KOPT-K1 (cell line): ENCODE measurements around the gene RBM38.
"Not testable (repeated sequence)": the region's sequence is repeated elsewhere in the genome, so short reads cannot be mapped to it uniquely, and the experiment has no call there.

Experiments used
- H3K27ac ChIP-seq: fragments of 200-600 bp; sonication (generic); 2 replicates; pipeline ENCODE4 v1.5.1; 2016; ENCODE audit warnings: antibody characterized with exemption, mild to moderate bottlenecking, low read depth, low read length; ENCODE audit not compliant: poor library complexity, severe bottlenecking
- H3K36me3 ChIP-seq: fragments of 200-600 bp; sonication (generic); 2 replicates; pipeline ENCODE4 v1.5.1; 2017; ENCODE audit warnings: antibody characterized with exemption, mild to moderate bottlenecking, low read length, moderate library complexity; ENCODE audit not compliant: insufficient read depth
- H3K9me3 ChIP-seq: fragments of 200-600 bp; sonication (generic); 2 replicates; pipeline ENCODE4 v1.5.1; 2017; ENCODE audit warnings: antibody characterized with exemption, low read length, mild to moderate bottlenecking; ENCODE audit not compliant: insufficient read depth, poor library complexity, severe bottlenecking

Gene RBM38

GRCh38 chr20:57412347-57413029, 21.3 kb downstream of the RBM38 start:
- Histone ChIP-seq H3K9me3 (no peaks in the 10 kb centered on the region), H3K27ac (no peak overlapping the region), H3K36me3 (peaks cover 14% of the 10 kb centered on the region; the same call in 1 of the 2 replicates)

DNA sequence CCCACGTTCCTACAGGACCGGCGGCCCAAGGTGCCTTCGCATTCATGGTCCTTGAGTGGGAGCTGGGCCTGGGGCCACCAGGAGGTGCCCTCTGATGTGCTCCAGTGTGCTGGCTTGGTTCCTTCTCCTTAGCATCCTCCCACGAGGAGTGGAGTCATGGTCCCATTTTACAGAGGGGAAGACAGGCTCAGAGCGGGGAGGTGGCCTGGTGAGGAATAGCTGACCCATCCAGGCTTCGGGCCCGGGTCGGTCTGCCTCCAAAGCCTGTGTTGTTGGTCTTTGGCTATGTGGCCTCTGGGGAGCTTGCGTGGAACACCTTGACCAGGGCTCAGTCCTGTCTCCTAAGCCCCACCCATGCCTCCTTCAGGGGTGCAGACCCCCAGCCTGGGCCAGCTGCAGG, 22.8 kb downstream of the RBM38 start:
- no peaks in the 10 kb centered on the region for H3K9me3 ChIP-seq
- H3K27ac ChIP-seq, result no peak overlapping the region
- H3K36me3 ChIP-seq, result peaks cover 7% of the 10 kb centered on the region; the same call in 1 of the 2 replicates

DNA sequence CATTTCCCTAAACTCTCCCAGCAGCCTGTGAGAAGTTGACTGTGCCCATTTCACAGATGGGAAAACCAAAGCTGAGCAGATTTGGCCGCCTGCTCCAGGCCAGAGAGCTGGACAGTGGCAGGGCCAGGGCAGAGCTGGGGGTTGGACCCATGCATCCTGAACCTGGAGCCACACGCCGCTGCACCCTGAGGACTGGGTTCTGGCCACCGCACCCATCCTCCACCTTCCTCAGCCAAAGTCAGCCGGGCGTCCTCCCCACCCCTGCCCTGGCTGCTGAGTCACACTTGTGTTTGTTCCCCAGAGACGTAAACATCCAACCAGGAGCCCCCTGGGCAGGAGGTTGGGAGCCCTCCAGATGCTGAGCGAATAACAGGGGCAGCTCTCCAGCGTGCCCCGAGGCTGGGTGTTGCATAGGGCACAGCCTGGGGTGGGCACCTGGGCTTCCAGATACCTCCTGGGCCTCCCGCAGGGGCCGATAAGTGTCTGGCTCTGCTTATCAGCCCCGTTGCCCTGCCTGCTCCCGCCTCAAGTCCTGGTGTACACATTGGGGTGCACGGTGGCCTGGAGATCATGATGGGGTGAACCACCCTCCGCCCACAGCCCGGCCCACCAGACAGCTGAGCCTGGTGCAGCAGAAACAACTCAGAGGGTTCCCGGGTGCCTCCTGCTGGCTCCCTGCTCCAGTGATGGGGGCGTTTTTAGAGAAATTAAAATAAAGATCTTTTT, 23.8 kb downstream of the RBM38 start:
- H3K27ac ChIP-seq, result no peak overlapping the region
- no peaks in the 10 kb centered on the region for H3K36me3 ChIP-seq
- H3K9me3 ChIP-seq, result no peaks in the 10 kb centered on the region

DNA sequence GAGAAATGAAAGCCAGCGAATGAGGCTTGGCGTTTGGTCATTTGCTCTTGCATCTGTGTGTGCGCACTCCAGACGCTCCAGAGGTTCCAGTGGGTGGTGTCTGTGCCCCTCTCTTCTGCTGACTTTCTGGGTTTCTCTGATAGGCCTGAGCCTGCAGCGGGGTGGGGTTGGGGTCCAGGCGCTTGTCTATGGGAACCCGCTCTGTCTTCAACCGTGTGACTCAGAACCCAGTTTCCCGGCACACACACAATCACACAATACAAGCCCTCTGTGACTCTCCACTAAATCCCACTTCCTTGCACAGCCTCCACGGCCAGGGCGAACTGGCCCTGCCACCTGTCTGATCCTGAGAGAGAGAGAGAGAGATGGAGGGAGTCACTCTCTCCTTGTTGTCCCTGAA, 24.6 kb downstream of the RBM38 start:
- Histone ChIP-seq H3K36me3 (no peaks in the 10 kb centered on the region), H3K27ac (no peak overlapping the region), H3K9me3 (no peaks in the 10 kb centered on the region)

GRCh38 chr20:57416296-57417022, 25.3 kb downstream of the RBM38 start:
- no peaks in the 10 kb centered on the region for H3K36me3 ChIP-seq
- H3K9me3 ChIP-seq, result no peaks in the 10 kb centered on the region
- no peak overlapping the region for H3K27ac ChIP-seq

DNA sequence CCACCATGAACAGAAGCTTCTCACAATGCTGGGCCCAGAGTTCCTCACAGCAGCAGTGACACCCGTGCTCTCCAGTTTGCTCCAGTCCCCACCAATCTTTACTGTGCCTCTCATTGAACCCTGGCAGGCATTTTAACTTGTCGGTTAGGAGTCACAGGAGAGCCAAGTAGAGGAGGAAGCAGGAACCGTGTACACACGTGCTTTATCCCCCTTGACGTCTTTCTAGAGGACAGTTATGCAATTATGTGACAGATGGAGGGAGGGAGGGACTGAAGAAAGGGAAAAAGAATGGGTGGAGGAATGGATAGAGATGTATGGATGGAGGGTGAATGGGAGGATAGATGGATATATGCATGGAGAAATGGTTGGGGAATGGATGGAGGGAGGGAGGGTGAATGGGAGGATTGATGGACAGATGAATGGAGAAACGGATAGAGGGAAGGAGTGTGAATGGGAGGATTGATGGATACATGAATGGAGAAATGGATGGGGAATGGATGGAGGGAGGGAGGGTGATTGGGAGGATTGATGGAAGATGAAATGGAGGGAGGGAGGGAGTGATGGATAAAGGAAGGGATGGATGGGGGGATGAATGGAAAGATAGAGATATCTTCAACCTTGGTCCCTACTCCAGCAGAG, 26.0 kb downstream of the RBM38 start:
- Histone ChIP-seq H3K36me3 (no peaks in the 10 kb centered on the region), H3K9me3 (no peaks in the 10 kb centered on the region), H3K27ac (no peak overlapping the region)

GRCh38 chr20:57417830-57418780, 26.9 kb downstream of the RBM38 start:
- Histone ChIP-seq H3K27ac (no peak overlapping the region), H3K36me3 (no peaks in the 10 kb centered on the region), H3K9me3 (no peaks in the 10 kb centered on the region)

DNA sequence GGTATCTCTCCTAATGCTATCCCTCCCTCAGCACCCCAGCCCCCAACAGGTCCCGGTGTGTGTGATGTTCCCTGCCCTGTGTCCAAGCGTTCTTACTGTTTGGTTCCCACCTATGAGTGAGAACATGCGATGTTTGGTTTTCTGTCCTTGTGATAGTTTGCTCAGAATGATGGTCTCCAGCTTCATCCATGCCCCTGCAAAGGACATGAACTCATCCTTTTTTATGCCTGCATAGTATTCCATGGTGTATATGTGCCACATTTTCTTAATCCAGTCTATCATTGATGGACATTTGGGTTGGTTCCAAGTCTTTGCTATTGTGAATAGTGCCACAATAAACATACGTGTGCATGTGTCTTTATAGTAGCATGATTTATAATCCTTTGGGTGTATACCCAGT, 28.3 kb downstream of the RBM38 start:
- H3K9me3 ChIP-seq, H3K36me3 ChIP-seq, H3K27ac ChIP-seq: not testable (repeated sequence)

- H3K27ac ChIP-seq, result no peak overlapping the region
- no peaks in the 10 kb centered on the region for H3K36me3 ChIP-seq
Observed at GRCh38 chr20:57420571-57421252, 29.5 kb downstream of the RBM38 start.

GRCh38 chr20:57421253-57422220, 30.3 kb downstream of the RBM38 start:
- Histone ChIP-seq H3K9me3 (no peaks in the 10 kb centered on the region), H3K27ac (no peak overlapping the region), H3K36me3 (no peaks in the 10 kb centered on the region)

More at GRCh38 chr20:57420571-57421252, 29.5 kb downstream of the RBM38 start:
- no peaks in the 10 kb centered on the region for H3K9me3 ChIP-seq

DNA sequence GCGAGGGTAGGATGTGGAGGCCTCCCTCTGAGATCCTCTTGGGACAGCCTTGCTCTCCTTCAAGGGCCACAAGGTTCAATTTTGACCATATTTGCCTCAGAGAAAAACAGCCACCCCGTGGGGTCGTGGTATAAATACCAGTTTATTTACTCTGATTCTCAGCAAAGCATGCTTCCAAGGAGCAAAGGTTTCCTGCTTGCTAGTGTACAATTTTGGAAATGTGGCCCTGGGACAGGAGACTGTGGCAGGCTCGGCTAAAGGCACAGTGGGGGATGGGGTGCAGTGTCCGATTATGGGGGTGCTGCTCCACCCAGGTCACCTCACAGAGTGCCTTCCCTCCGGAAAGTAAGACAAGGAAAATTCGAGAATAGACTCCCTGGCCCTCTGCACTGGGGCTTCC, 31.1 kb downstream of the RBM38 start:
- Histone ChIP-seq H3K27ac (no peak overlapping the region), H3K36me3 (no peaks in the 10 kb centered on the region), H3K9me3 (no peaks in the 10 kb centered on the region)

DNA sequence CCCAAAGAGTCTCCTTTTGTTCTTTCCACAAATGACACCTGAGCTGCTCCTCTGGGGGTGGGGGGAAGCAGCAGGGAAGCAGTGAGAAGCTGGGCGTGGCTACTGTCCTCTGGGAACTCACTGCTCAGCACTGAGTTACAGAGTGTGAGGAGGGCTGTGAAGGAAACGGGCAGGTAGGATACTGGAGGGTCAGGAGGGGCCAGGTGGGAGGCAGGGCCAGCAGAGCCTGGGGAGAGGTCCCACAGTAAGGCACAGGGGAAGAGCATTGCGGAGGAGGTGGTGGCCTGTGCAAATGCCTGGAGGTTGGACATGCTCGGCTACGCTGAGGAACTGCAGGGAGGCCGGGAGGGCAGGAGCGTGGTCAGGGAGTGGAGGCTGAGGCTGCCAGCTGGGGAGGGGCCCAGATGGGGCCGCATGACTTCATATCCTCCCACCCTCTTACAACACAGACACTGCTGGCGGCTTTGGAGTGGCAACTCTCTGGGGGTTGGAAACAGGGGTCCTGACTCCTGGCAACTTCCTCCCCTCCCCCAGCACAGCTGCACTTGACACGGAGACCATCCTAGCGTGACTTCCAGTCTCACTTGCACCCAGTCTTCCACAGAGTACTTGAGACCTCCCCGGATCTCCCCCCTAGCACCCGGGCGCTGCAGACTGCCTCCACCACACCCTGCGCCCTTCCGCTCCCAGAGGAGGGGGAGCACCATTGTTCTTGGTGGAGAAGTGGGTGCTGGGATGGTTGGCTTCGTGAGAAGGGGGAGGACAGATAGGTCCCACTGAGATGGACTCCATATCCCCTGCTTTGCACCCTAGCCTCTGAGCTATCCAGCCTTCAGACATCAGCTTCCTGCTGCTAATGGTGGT, 34.2 kb downstream of the RBM38 start:
- no peaks in the 10 kb centered on the region for H3K36me3 ChIP-seq

More for the DNA sequence above, 34.2 kb downstream of the RBM38 start:
- H3K9me3 ChIP-seq, result no peaks in the 10 kb centered on the region
- H3K27ac ChIP-seq, result no peak overlapping the region
